Keratinocyte (primary cell): Measurements from ENCODE around the gene GALP. TPM values are rescaled to one million over a fixed set of nuclear protein-coding genes. Genes with fewer than 3 reads are reported as not detected.
"Not testable (repeated sequence)": the region's sequence is repeated elsewhere in the genome, so short reads cannot be mapped to it uniquely, and the experiment has no call there.

Experiments
- DNase-seq: peaks from one replicate; pipeline ENCODE4 v3.0.0-alpha.2; 2011; ENCODE audit warnings: low read depth, missing footprints, low spot score
- FAIRE-seq: peaks from 2 replicates; lab custom pipeline; 2011; peaks lifted over from hg19 to GRCh38; lab: Jason Lieb, UNC
- H2AFZ ChIP-seq: 2 replicates; pipeline ENCODE4 v1.6.0; 2012; ENCODE audit warnings: low read length, control low read depth, inconsistent platforms; ENCODE audit not compliant: control insufficient read depth
- H3K27ac ChIP-seq: 2 replicates; pipeline ENCODE4 v1.5.1; 2011; ENCODE audit warnings: low read length; ENCODE audit not compliant: control insufficient read depth, insufficient read depth
- H3K27me3 ChIP-seq: 3 replicates; pipeline ENCODE4 v1.6.0; 2011; ENCODE audit warnings: low read length; ENCODE audit not compliant: control insufficient read depth, insufficient read depth; ENCODE audit errors: extremely low read depth
- H3K36me3 ChIP-seq, 2 experiments: 2 replicates in 1 of 2; 3 replicates in 1 of 2; pipeline ENCODE4 v1.5.1; 2011; ENCODE audit warnings: low read length in 2 of 2, mild to moderate bottlenecking in 1 of 2; ENCODE audit not compliant: control insufficient read depth in 2 of 2, insufficient read depth in 2 of 2; ENCODE audit errors: extremely low read depth in 1 of 2
- H3K4me1 ChIP-seq: 3 replicates; pipeline ENCODE4 v1.5.1; 2011; ENCODE audit warnings: low read length; ENCODE audit not compliant: control insufficient read depth, insufficient read depth; ENCODE audit errors: extremely low read depth
- H3K4me2 ChIP-seq: 3 replicates; pipeline ENCODE4 v1.6.0; 2011; ENCODE audit warnings: low read depth, low read length; ENCODE audit not compliant: control insufficient read depth, insufficient read depth; ENCODE audit errors: extremely low read depth
- H3K4me3 ChIP-seq, 3 experiments: fragments of 200-600 bp in 1 of 3; sonication (generic) in 1 of 3; 2 replicates in 2 of 3; 3 replicates in 1 of 3; pipeline ENCODE4 v1.5.1; 2011 to 2016; ENCODE audit warnings: low read length in 3 of 3, mild to moderate bottlenecking in 3 of 3, control low read depth in 2 of 3, inconsistent platforms in 1 of 3, low read depth in 1 of 3, mixed read lengths in 1 of 3, mixed run types in 1 of 3, moderate library complexity in 1 of 3; ENCODE audit not compliant: control insufficient read depth in 2 of 3, insufficient read depth in 2 of 3; ENCODE audit errors: extremely low read depth in 1 of 3
- H3K79me2 ChIP-seq: 2 replicates; pipeline ENCODE4 v1.6.0; 2012; ENCODE audit warnings: low read length; ENCODE audit not compliant: control insufficient read depth, insufficient read depth
- H3K9ac ChIP-seq: 3 replicates; pipeline ENCODE4 v1.6.0; 2011; ENCODE audit warnings: low read length; ENCODE audit not compliant: control insufficient read depth, insufficient read depth; ENCODE audit errors: extremely low read depth
- H3K9me1 ChIP-seq: 3 replicates; pipeline ENCODE4 v1.6.0; 2011; ENCODE audit warnings: low read length; ENCODE audit not compliant: control insufficient read depth, insufficient read depth; ENCODE audit errors: extremely low read depth
- H3K9me3 ChIP-seq: 2 replicates; pipeline ENCODE4 v1.5.1; 2012; ENCODE audit warnings: low read depth, low read length; ENCODE audit not compliant: control insufficient read depth
- H4K20me1 ChIP-seq: 3 replicates; pipeline ENCODE4 v1.6.0; 2011; ENCODE audit warnings: low read length; ENCODE audit not compliant: control insufficient read depth, insufficient read depth; ENCODE audit errors: extremely low read depth
- EZH2 ChIP-seq: IDR thresholded peaks from one replicate; pipeline ENCODE4 v1.6.1; 2012; ENCODE audit warnings: inconsistent platforms, mild to moderate bottlenecking, low read length, moderate library complexity
- dilution Hi-C: fragments of 300-500 bp; cut with MboI; formaldehyde crosslinking; loops from one replicate; pipeline ENCODE4 v1.7.0; 2020; ENCODE audit warnings: low sequenced_read_pairs; ENCODE audit not compliant: extremely low pct_ligation_motif_present
- polyA plus RNA-seq, 5 experiments: library from polyadenylated mRNA; depleted of rRNA in 3 of 5; stranded (reverse) in 3 of 5; stranded (forward) in 1 of 5; unstranded in 1 of 5; fragments of >200 nt; gene quantifications; 1 replicate in 1 of 5; 2 replicates in 3 of 5; 3 replicates in 1 of 5; pipeline versions ENCODE4 v1.2.1 to v1.2.3, GENCODE V29; 2011 to 2012; ENCODE audit warnings: missing spikeins in 2 of 5, low read depth in 1 of 5, low replicate concordance in 1 of 5
- TF ChIP-seq, protein P1 (sequence below), 3 experiments: IDR thresholded peaks in 1 of 3; conservative IDR thresholded peaks in 1 of 3; optimal IDR thresholded peaks in 1 of 3; 2 replicates in 2 of 3; 3 replicates in 1 of 3; pipeline versions ENCODE3 to v1.5.1; 2011; ENCODE audit warnings: low read length in 3 of 3, mild to moderate bottlenecking in 3 of 3, moderate library complexity in 2 of 3, control low read depth in 1 of 3, inconsistent platforms in 1 of 3; ENCODE audit not compliant: insufficient read depth in 2 of 3; ENCODE audit errors: extremely low read depth in 1 of 3

The GALP gene
- polyA plus RNA-seq, 1 donor (not counting 4 experiments of a cell fraction or from before 2014, with no cell fraction given) = not detected

DNA sequence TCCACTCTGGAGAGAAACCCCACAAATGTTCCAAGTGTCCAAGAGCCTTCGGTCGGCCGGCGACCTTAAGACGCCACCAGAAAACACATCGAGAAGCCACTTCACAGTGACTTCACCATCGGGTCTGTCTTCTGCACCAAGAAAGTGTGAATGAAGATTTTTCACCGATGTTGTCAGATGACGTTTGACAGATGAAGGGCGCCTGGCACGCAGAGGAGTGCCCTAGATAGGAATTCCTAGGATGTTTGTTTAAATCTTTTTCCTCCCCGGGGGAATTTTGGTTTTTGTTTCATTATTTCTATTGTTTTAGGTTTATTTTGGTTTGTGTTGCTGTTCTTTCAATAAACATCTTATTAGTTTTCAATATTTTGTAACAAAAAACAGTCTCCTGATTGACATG, 33.3 kb downstream of the GALP start:
- Histone ChIP-seq H3K36me3 (no peaks in the 10 kb centered on the region), H3K4me2 (no peak overlapping the region), H2AFZ (no peak overlapping the region), H3K9me1 (no peaks in the 10 kb centered on the region), H3K27me3 (no peaks in the 10 kb centered on the region), H3K79me2 (no peaks in the 10 kb centered on the region), H3K4me1 (no peaks in the 10 kb centered on the region), H3K4me3 (no peak overlapping the region), H3K9ac (no peak overlapping the region), H3K27ac (no peak overlapping the region), H4K20me1 (no peaks in the 10 kb centered on the region), H3K9me3 (no peaks in the 10 kb centered on the region)
- TF ChIP-seq, protein P1, sequence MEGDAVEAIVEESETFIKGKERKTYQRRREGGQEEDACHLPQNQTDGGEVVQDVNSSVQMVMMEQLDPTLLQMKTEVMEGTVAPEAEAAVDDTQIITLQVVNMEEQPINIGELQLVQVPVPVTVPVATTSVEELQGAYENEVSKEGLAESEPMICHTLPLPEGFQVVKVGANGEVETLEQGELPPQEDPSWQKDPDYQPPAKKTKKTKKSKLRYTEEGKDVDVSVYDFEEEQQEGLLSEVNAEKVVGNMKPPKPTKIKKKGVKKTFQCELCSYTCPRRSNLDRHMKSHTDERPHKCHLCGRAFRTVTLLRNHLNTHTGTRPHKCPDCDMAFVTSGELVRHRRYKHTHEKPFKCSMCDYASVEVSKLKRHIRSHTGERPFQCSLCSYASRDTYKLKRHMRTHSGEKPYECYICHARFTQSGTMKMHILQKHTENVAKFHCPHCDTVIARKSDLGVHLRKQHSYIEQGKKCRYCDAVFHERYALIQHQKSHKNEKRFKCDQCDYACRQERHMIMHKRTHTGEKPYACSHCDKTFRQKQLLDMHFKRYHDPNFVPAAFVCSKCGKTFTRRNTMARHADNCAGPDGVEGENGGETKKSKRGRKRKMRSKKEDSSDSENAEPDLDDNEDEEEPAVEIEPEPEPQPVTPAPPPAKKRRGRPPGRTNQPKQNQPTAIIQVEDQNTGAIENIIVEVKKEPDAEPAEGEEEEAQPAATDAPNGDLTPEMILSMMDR (optimal IDR thresholded peaks at IDR 0.05 in 1 of 3, IDR thresholded peaks at IDR 0.05 in 1 of 3, conservative IDR thresholded peaks at IDR 0.05 in 1 of 3; ENCODE audit: extremely low read depth in 1 of 3, insufficient read depth in 2 of 3, low read length in 3 of 3) = no peak
- no peak for TF ChIP-seq EZH2
- FAIRE-seq (no peak), DNase-seq (no peak)
- dilution Hi-C loops = no loop called here

DNA sequence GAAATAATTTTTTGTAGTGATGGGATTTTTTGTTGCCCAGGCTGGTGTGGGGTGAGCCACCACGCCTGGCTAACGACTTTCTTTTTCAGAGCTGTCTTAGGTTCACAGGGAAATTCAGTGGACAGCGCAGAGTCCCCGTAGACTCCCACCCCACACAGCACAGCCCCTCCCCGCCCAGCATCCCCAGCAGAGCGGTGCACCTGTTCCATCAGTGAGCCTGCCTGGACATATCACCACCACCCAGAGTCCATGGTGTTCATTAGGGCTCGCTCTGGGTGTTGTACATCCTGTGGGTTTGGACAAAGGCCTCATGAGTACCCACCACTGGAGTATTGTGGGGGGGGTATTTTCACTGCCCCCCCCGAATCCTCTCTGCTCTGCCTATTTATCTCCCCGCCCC, 34.2 kb downstream of the GALP start:
- H3K36me3 ChIP-seq, DNase-seq, H3K4me2 ChIP-seq, H3K27me3 ChIP-seq, H4K20me1 ChIP-seq, H3K79me2 ChIP-seq, H3K4me1 ChIP-seq, H3K9me1 ChIP-seq, dilution Hi-C loops, H2AFZ ChIP-seq, H3K9me3 ChIP-seq, H3K4me3 ChIP-seq, H3K27ac ChIP-seq, FAIRE-seq, H3K9ac ChIP-seq: not testable (repeated sequence)

DNA sequence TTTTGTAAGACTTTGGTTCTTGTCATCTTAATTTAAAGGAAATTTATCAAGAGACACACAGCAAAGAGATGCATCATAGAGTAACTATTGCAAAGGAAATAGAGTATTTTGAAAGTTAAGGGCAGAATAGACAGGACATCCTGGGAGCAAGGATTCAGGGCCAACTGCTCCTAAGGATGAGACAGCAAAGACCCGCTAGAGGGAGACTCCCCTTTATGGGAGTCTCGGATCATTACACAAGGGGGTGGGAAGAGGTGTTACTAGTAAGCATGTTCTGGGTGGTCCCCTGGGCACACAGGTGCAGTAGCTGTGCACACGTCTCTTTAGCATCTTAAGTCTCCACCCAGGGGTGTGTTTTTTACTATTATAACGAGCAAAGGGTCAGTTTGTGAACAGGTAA, 35.9 kb downstream of the GALP start:
- Histone ChIP-seq H3K4me2 (no peak overlapping the region), H3K27ac (no peak overlapping the region), H3K79me2 (no peaks in the 10 kb centered on the region), H3K9ac (no peak overlapping the region), H3K27me3 (no peaks in the 10 kb centered on the region), H3K36me3 (no peaks in the 10 kb centered on the region), H4K20me1 (no peaks in the 10 kb centered on the region), H3K9me1 (no peaks in the 10 kb centered on the region), H2AFZ (no peak overlapping the region), H3K4me3 (no peak overlapping the region), H3K4me1 (no peaks in the 10 kb centered on the region), H3K9me3 (no peaks in the 10 kb centered on the region)
- no peak for TF ChIP-seq EZH2
- TF ChIP-seq, protein P1 (optimal IDR thresholded peaks at IDR 0.05 in 1 of 3, IDR thresholded peaks at IDR 0.05 in 1 of 3, conservative IDR thresholded peaks at IDR 0.05 in 1 of 3; ENCODE audit: extremely low read depth in 1 of 3, insufficient read depth in 2 of 3, low read length in 3 of 3) = no peak
- no peak for DNase-seq
- dilution Hi-C loops = no loop called here
- FAIRE-seq = no peak
